A673 (cell line): ENCODE measurements around the gene RTN4RL1. TPM values are rescaled to one million over a fixed set of nuclear protein-coding genes. Genes with fewer than 3 reads are reported as not detected.

ENCODE experiments used
- BruUV-seq: library from RNA; stranded (reverse); fragments of 400-500 nt; replicated peaks from 2 replicates; lab custom pipeline; 2021; lab: Mats Ljungman, UMichigan
- CTCF ChIA-PET: fragments of 300-600 bp; sonication (Branson Sonifier 250); formaldehyde crosslinking; loops from one replicate; lab custom pipeline; 2022; ENCODE audit warnings: antibody characterized with exemption; lab: Charles Lee
- POLR2A ChIA-PET: fragments of 300-600 bp; sonication (Branson Sonifier 250); formaldehyde crosslinking; loops from one replicate; lab custom pipeline; 2022; ENCODE audit warnings: antibody characterized with exemption; ENCODE audit not compliant: low non-redundant PET; lab: Charles Lee
- DNase-seq: peaks from one replicate; pipeline ENCODE4 v3.0.0-alpha.2; 2015; ENCODE audit warnings: low spot score
- H3K27ac ChIP-seq: fragments of 200-600 bp; sonication (generic); 2 replicates; pipeline ENCODE4 v1.5.1; 2016; ENCODE audit warnings: mixed run types, low read depth, mild to moderate bottlenecking, mixed read lengths, antibody characterized with exemption, low read length; ENCODE audit not compliant: poor library complexity, severe bottlenecking
- H3K27me3 ChIP-seq: fragments of 200-600 bp; sonication (generic); replicated peaks from 2 replicates; pipeline ENCODE4 v1.6.1; 2017; ENCODE audit warnings: mixed run types, low read depth, mild to moderate bottlenecking, mixed read lengths, antibody characterized with exemption, low read length; ENCODE audit not compliant: insufficient read depth, poor library complexity
- H3K36me3 ChIP-seq: fragments of 200-600 bp; sonication (generic); 2 replicates; pipeline ENCODE4 v1.6.1; 2016; ENCODE audit warnings: mixed run types, mild to moderate bottlenecking, mixed read lengths, antibody characterized with exemption, low read length; ENCODE audit not compliant: insufficient read depth, poor library complexity, severe bottlenecking
- H3K4me1 ChIP-seq: fragments of 200-600 bp; sonication (generic); 2 replicates; pipeline ENCODE4 v1.6.1; 2017; ENCODE audit warnings: mixed run types, mild to moderate bottlenecking, mixed read lengths, antibody characterized with exemption, low read length; ENCODE audit not compliant: insufficient read depth, poor library complexity, severe bottlenecking
- H3K4me3 ChIP-seq: fragments of 200-600 bp; sonication (generic); 2 replicates; pipeline ENCODE4 v1.5.1; 2016; ENCODE audit warnings: low read depth, mixed run types, mild to moderate bottlenecking, mixed read lengths, low read length; ENCODE audit not compliant: poor library complexity, severe bottlenecking
- H3K9me3 ChIP-seq: fragments of 200-600 bp; sonication (generic); 2 replicates; pipeline ENCODE4 v1.6.1; 2016; ENCODE audit warnings: mixed run types, low read depth, mild to moderate bottlenecking, mixed read lengths, antibody characterized with exemption, low read length; ENCODE audit not compliant: poor library complexity, severe bottlenecking
- CTCF ChIP-seq: fragments of 300-800, 200-600 bp; sonication (generic); conservative IDR thresholded peaks from 2 replicates; pipeline ENCODE4 v1.5.1; 2017; ENCODE audit warnings: low read depth, mild to moderate bottlenecking, antibody characterized with exemption, low read length, moderate library complexity, mixed read lengths
- EZH2 ChIP-seq: fragments of 200-600 bp; sonication (generic); IDR thresholded peaks from 2 replicates; pipeline ENCODE4 v1.6.1; 2017; ENCODE audit warnings: borderline replicate concordance, low read depth, mild to moderate bottlenecking, mixed read lengths, antibody characterized with exemption, low read length; ENCODE audit not compliant: poor library complexity, severe bottlenecking
- intact Hi-C: fragments of 100-400 bp; cut with micrococcal nuclease; formaldehyde crosslinking; loops from one replicate; pipeline ENCODE4 v1.10.0; 2022; ENCODE audit not compliant: unreplicated experiment
- total RNA-seq: library from RNA; stranded (reverse); gene quantifications from 2 replicates; pipeline ENCODE4 v1.2.3, GENCODE V29; 2021

Gene RTN4RL1
- total RNA-seq, 1 experiment from 2014 or later: 0.80 TPM

- no peak overlapping the region for H3K27ac ChIP-seq
- intact Hi-C loops: no loop called here
- H3K4me3 ChIP-seq: no peak overlapping the region
- peaks cover 4% of the 10 kb centered on the region for H3K4me1 ChIP-seq
- POLR2A ChIA-PET: no interaction called here
- no peak for TF ChIP-seq CTCF
- no peak for TF ChIP-seq EZH2
- CTCF ChIA-PET: no interaction called here
- no peaks in the 10 kb centered on the region for H3K9me3 ChIP-seq
- H3K27me3 ChIP-seq: peaks cover 2% of the 10 kb centered on the region
- no peak for DNase-seq
- BruUV-seq: no TSS peak
- H3K36me3 ChIP-seq: no peaks in the 10 kb centered on the region
Measured at GRCh38 chr17:2018716-2019510, 6.2 kb downstream of the RTN4RL1 start.

GRCh38 chr17:2017274-2017941 is 7.7 kb downstream of the RTN4RL1 start:
- Histone ChIP-seq H3K9me3 (no peaks in the 10 kb centered on the region), H3K36me3 (no peaks in the 10 kb centered on the region), H3K4me1 (no peaks in the 10 kb centered on the region), H3K27me3 (no peaks in the 10 kb centered on the region), H3K27ac (no peak overlapping the region), H3K4me3 (no peak overlapping the region)
- DNase-seq: no peak
- POLR2A ChIA-PET: no interaction called here
- no peak for TF ChIP-seq EZH2
- no peak for TF ChIP-seq CTCF
- BruUV-seq: no TSS peak
- intact Hi-C loops: no loop called here
- CTCF ChIA-PET: no interaction called here

- Histone ChIP-seq H3K36me3 (no peaks in the 10 kb centered on the region), H3K9me3 (no peaks in the 10 kb centered on the region), H3K4me1 (peaks cover 7% of the 10 kb centered on the region), H3K27ac (no peak overlapping the region), H3K4me3 (no peak overlapping the region), H3K27me3 (no peaks in the 10 kb centered on the region)
- intact Hi-C loops: no loop called here
- no TSS peak for BruUV-seq
- CTCF ChIA-PET: no interaction called here
- no peak for DNase-seq
- TF ChIP-seq EZH2 (no peak), CTCF (no peak)
- POLR2A ChIA-PET: no interaction called here
Measured at GRCh38 chr17:2016494-2016893, 8.6 kb downstream of the RTN4RL1 start.
